Ishikawa (cell line): ENCODE results near the gene STAT5A.

Source experiments
- CEBPB ChIP-seq: IDR thresholded peaks from 2 replicates; pipeline ENCODE4 v1.6.1; 2012
- CREB1 ChIP-seq: IDR thresholded peaks from 2 replicates; pipeline ENCODE4 v1.6.1; 2012; ENCODE audit warnings: low read depth
- EP300 ChIP-seq: IDR thresholded peaks from 2 replicates; pipeline ENCODE4 v1.6.1; 2012; ENCODE audit warnings: borderline replicate concordance
- FOXM1 ChIP-seq: IDR thresholded peaks from 2 replicates; pipeline ENCODE4 v1.6.1; 2012; ENCODE audit warnings: low read depth, borderline replicate concordance
- MAX ChIP-seq: IDR thresholded peaks from 2 replicates; pipeline ENCODE4 v1.6.1; 2012
- NFIC ChIP-seq: IDR thresholded peaks from 2 replicates; pipeline ENCODE4 v1.6.1; 2012
- RAD21 ChIP-seq: IDR thresholded peaks from 2 replicates; pipeline ENCODE4 v1.6.1; 2012; ENCODE audit warnings: low read depth
- REST ChIP-seq: IDR thresholded peaks from 2 replicates; pipeline ENCODE4 v1.6.1; 2012; ENCODE audit warnings: low read depth, mild to moderate bottlenecking
- TAF1 ChIP-seq: IDR thresholded peaks from 2 replicates; pipeline ENCODE4 v1.6.1; 2012; ENCODE audit warnings: low read depth, mild to moderate bottlenecking
- TCF12 ChIP-seq: IDR thresholded peaks from 2 replicates; pipeline ENCODE4 v1.6.1; 2012; ENCODE audit warnings: low read depth
- TEAD4 ChIP-seq: IDR thresholded peaks from 2 replicates; pipeline ENCODE4 v1.6.1; 2012
- YY1 ChIP-seq: IDR thresholded peaks from 2 replicates; pipeline ENCODE4 v1.6.1; 2012; ENCODE audit warnings: low read depth
- ZBTB7A ChIP-seq: IDR thresholded peaks from 2 replicates; pipeline ENCODE4 v1.6.1; 2012; ENCODE audit warnings: low read depth
- TF ChIP-seq, protein P1 (sequence below): IDR thresholded peaks from 2 replicates; pipeline ENCODE4 v1.6.1; 2012

GRCh38 chr17:42275527-42276358 lies 12.6 kb upstream of the STAT5A start:
- TF ChIP-seq YY1 (0 out of 2 replicates have a peak, but pooled peaks have one; percentile 62), EP300 (no peak), TCF12 (no peak), TAF1 (no peak), REST (no peak), MAX (no peak), RAD21 (no peak), CEBPB (no peak), FOXM1 (no peak), CREB1 (no peak), ZBTB7A (peak; percentile 62; the same call in 1 of the 2 replicates), NFIC (no peak), TEAD4 (no peak)
- TF ChIP-seq, protein P1, sequence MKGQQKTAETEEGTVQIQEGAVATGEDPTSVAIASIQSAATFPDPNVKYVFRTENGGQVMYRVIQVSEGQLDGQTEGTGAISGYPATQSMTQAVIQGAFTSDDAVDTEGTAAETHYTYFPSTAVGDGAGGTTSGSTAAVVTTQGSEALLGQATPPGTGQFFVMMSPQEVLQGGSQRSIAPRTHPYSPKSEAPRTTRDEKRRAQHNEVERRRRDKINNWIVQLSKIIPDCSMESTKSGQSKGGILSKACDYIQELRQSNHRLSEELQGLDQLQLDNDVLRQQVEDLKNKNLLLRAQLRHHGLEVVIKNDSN: no peak
